Putamen (tissue), 1 donor: Measurements from ENCODE around the gene KRT6C.

Source experiments
- DNase-seq: peaks from one replicate; pipeline ENCODE4 v3.0.0-alpha.2; 2016; ENCODE audit warnings: low spot score

The KRT6C gene

DNA sequence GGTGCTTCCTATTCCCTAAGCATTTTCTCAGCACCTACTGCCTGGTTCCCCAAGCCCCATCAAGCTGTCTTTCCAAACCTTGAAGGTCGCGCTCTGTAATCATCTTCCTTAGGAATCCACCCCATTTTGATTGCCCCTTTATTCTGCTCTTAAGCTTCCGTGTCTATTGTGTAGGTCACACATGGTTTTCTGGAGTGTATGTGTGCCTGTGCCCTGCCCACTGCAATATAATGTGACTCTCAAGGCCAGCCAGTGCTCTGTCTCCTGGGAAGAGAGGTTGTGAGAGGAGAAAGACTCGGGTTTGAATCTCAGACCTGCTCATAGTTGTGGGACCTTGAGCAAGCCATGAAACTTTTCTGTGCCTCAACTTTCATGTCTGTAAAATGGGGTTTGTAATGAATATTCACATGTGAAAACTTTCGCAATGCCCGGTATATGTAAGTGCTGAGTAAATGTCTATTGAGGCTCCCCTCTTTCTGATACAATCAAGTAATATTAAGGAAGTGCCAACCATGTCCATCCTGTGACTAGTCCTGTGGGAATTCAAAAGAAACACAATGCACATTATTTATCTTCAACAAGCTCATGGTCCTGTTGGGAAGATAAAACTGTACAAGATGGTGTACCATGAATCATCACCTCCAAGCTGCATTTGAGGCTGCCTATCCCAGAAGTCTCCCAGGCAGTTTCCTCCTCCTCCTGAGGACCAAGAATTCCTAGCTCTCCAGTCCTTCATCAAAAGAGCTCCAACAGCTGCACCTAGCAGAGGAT, 38.7 kb downstream of the KRT6C start:
- DNase-seq = no peak

GRCh38 chr12:52434081-52434733, 39.4 kb downstream of the KRT6C start, which contains the start of gene KRT75:
TSS of gene KRT75 (minus strand) at chr12:52434371. CDS start at chr12:52434304, 67 bp downstream.
- no peak for DNase-seq

DNA sequence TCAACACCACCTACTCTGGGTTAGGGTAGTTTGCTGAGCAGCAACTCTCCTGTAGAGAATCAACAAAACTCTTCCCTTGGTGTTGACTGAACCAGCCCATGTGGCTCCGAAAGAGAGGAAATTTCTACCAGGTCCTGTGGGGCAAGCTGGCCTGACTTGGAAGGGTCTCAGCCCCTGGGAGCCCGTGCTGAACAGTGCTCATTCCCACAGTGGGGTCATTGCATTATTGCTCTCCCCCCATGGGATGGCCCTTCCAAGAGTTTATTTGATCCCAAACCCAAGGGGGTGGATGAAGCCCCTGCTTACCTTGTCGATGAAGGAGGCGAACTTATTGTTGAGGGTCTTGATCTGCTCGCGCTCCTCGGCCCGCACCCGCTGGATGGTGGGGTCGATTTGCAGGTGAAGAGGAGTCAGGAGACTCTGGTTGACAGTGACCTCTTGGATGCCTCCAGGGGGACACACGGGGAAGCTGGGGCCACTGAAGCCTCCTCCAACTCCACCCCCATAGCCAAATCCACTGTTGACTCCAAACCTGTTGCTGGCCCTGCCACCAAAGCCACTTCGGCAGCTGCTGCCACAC, 40.0 kb downstream of the KRT6C start:
- DNase-seq = no peak

DNA sequence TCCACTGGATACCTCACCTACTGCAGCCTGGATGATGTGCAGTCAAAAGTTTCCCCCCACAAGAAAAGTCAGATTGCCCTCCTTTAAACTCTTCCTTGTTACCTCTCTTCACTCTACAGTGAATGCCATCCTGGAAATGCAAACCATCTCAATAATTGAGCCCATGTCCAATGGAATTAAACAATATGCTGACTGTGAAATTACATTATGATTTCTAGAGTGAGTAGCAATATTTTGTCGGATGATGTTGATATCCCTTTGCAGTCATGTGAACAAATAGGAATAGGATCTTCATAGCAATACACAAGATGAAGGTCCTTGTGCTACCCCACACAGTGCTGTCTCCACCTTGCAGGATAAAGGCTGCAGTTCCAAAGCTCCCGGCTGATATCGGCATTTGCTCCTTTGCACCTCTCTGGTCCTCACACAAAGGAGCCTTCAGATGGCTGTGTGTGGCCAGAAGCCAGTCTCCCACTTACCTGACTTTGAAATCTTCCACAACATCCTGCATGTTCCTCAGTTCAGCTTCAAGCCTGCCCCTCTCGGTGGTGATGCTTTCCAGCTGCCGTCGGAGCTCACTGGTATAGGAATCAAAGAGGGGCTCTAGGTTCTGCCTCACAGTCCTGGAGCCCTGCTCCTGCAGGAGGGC, 40.9 kb downstream of the KRT6C start:
- no peak for DNase-seq

- DNase-seq = no peak
Measured at GRCh38 chr12:52428121-52428520, 45.5 kb downstream of the KRT6C start.

- DNase-seq = no peak
Measured at GRCh38 chr12:52427083-52427482, 46.5 kb downstream of the KRT6C start.

DNA sequence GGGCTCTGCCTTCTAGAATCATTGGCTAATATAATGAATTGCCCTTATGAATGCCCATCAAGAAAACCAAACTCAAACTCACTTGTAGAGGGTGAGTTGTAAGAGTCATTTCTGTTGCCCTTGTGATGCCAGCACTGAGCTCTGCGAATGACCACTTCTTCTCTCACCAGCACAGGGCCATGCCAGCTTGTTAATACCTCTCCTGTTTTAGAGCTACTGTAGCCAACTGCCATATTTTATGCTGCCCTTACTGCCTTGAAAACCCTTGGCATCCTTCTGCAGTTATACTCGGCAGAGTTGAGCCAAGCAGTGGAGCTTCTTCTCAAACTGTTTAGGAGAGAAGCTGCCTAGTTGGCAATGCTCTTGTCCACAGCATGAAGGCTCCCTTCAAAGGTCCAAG, 47.6 kb downstream of the KRT6C start:
- no peak for DNase-seq

- DNase-seq = no peak
Measured at GRCh38 chr12:52425466-52425865, 48.1 kb downstream of the KRT6C start.

DNA sequence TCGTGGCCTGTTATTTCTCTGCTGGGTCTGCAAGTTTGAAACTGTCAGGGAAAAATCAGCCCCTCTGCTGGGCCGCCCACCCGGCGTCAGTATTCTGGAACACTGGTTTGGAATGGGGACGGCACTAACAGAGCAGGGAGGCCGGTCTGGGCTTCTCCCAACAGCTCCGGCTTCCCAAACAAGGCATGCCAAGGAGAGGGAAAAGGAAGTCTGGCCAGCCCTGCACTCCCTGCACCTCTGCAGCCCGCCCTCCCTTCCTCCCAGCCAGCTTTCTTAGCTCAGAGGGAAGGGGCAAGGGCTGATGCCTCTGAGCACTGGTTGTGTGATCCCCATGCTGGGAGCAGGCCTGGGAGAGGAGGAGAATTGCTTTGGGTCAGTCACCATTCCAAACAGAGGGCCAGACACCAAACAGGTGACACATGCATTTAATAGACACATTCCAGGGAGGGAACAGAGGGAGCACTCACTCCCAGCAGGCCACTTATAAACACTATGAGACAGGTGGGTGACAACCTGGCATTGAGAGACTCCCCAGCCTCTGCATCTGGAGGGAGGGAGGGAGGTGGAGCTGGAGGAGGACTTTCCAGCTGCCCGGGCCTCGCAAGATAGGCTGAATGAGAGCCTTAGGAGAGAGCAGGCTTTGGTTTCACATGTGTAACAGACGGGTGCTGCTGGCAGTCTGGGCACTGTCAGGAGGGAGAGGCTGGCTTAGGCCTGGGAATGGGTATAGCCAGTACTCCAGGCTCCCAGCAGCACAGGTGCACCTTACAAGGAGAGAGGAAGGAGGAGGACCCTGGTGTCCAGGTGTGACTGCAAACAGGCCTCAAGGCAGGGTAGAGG, 49.7 kb downstream of the KRT6C start:
- no peak for DNase-seq

- no peak for DNase-seq
Measured at GRCh38 chr12:52423035-52423434, 50.6 kb downstream of the KRT6C start.

- DNase-seq = no peak
Measured at GRCh38 chr12:52419656-52420055, 53.9 kb downstream of the KRT6C start.

GRCh38 chr12:52418576-52419110, 55.0 kb downstream of the KRT6C start:
- DNase-seq = no peak
